SK-N-SH (cell line): ENCODE measurements around the gene CR1L. TPM values are rescaled to one million over a fixed set of nuclear protein-coding genes. Genes with fewer than 3 reads are reported as not detected.
A peak's percentile ranks its signal among the peaks of the same experiment; 100 is the strongest.
"Not testable (repeated sequence)": the region's sequence is repeated elsewhere in the genome, so short reads cannot be mapped to it uniquely, and the experiment has no call there.

Source experiments
- CTCF ChIA-PET: fragments of 300-600, 350-600 bp; formaldehyde crosslinking; extraction: SDS; loops from one replicate; lab custom pipeline; 2021; lab: Yijun Ruan, JAX
- POLR2A ChIA-PET: fragments of 350-600 bp; sonication (Branson Sonifier 250); formaldehyde crosslinking; extraction: SDS; loops from one replicate; lab custom pipeline; 2020; ENCODE audit warnings: antibody characterized with exemption, inconsistent platforms; lab: Yijun Ruan, JAX
- DNase-seq: peaks from one replicate; pipeline ENCODE4 v3.0.0; 2012
- H2AFZ ChIP-seq: fragments of 200-600 bp; sonication (generic); 2 replicates; pipeline ENCODE4 v1.8.1; 2016; ENCODE audit warnings: antibody characterized with exemption, mild to moderate bottlenecking, low read depth
- H3F3A ChIP-seq: fragments of 200-600 bp; sonication (generic); replicated peaks from 2 replicates; pipeline ENCODE3; 2016; ENCODE audit warnings: antibody characterized with exemption, mild to moderate bottlenecking; ENCODE audit not compliant: insufficient read depth
- H3K27ac ChIP-seq, 2 experiments: fragments of 200-500 bp in 1 of 2; fragments of 200-600 bp in 1 of 2; sonication (Bioruptor generic) in 1 of 2; sonication (generic), shearing (Covaris generic) in 1 of 2; 2 replicates each; pipeline versions ENCODE4 v1.5.1 to v1.6.1; 2014 to 2016; ENCODE audit warnings: low read depth in 2 of 2, inconsistent platforms in 1 of 2, low read length in 1 of 2, mild to moderate bottlenecking in 1 of 2, mixed read lengths in 1 of 2
- H3K27me3 ChIP-seq: fragments of 200-600 bp; sonication (generic), shearing (Covaris generic); 2 replicates; pipeline ENCODE4 v1.6.1; 2016; ENCODE audit warnings: mixed run types; ENCODE audit not compliant: insufficient read depth
- H3K36me3 ChIP-seq, 2 experiments: fragments of 200-500 bp in 1 of 2; fragments of 200-600 bp in 1 of 2; sonication (Bioruptor generic) in 1 of 2; sonication (generic) in 1 of 2; replicated peaks in 1 of 2; 2 replicates each; pipeline versions ENCODE3 to v1.5.1; 2014 to 2016; ENCODE audit warnings: low read length in 1 of 2, mild to moderate bottlenecking in 1 of 2; ENCODE audit not compliant: insufficient read depth in 2 of 2, control insufficient read depth in 1 of 2
- H3K4me1 ChIP-seq, 2 experiments: fragments of 200-500 bp in 1 of 2; fragments of 200-600 bp in 1 of 2; sonication (Bioruptor generic) in 1 of 2; sonication (generic), shearing (Covaris generic) in 1 of 2; 2 replicates each; pipeline versions ENCODE4 v1.5.1 to v1.6.1; 2014 to 2016; ENCODE audit warnings: low read depth in 1 of 2, low read length in 1 of 2, mixed run types in 1 of 2; ENCODE audit not compliant: insufficient read depth in 2 of 2, control insufficient read depth in 1 of 2
- H3K4me2 ChIP-seq: fragments of 200-600 bp; sonication (generic), shearing (Covaris generic); 2 replicates; pipeline ENCODE4 v1.6.1; 2017; ENCODE audit warnings: mixed run types
- H3K4me3 ChIP-seq, 2 experiments: fragments of 200-500 bp in 1 of 2; fragments of 200-600 bp in 1 of 2; sonication (Bioruptor generic) in 1 of 2; sonication (generic), shearing (Covaris generic) in 1 of 2; 2 replicates each; pipeline versions ENCODE4 v1.5.1 to v1.8.1; 2014 to 2016; ENCODE audit warnings: low read depth in 2 of 2, inconsistent platforms in 1 of 2, low read length in 1 of 2, mild to moderate bottlenecking in 1 of 2, mixed read lengths in 1 of 2, moderate library complexity in 1 of 2
- H3K79me2 ChIP-seq: fragments of 200-600 bp; sonication (generic); 2 replicates; pipeline ENCODE4 v1.8.1; 2017; ENCODE audit warnings: mild to moderate bottlenecking; ENCODE audit not compliant: insufficient read depth
- H3K9ac ChIP-seq: fragments of 200-600 bp; sonication (generic); 2 replicates; pipeline ENCODE4 v1.6.1; 2017; ENCODE audit warnings: mixed run types
- H3K9me2 ChIP-seq: fragments of 200-600 bp; sonication (generic); 2 replicates; pipeline ENCODE4 v1.6.1; 2017; ENCODE audit warnings: mixed run types
- H3K9me3 ChIP-seq: fragments of 200-600 bp; sonication (generic); 2 replicates; pipeline ENCODE4 v1.6.1; 2017; ENCODE audit warnings: mixed run types, mild to moderate bottlenecking, moderate library complexity
- H4K20me1 ChIP-seq: fragments of 200-600 bp; sonication (generic); 2 replicates; pipeline ENCODE4 v1.6.1; 2017; ENCODE audit warnings: mild to moderate bottlenecking, mixed run types; ENCODE audit not compliant: insufficient read depth
- EP300 ChIP-seq, 2 experiments: IDR thresholded peaks; 2 replicates each; pipeline versions ENCODE4 v1.4.0 to v1.6.1; 2012; ENCODE audit warnings: borderline replicate concordance in 1 of 2, low read depth in 1 of 2, low read length in 1 of 2
- FOSL2 ChIP-seq: IDR thresholded peaks from 2 replicates; pipeline ENCODE4 v1.4.0; 2012; ENCODE audit warnings: low read depth, mild to moderate bottlenecking, moderate library complexity, borderline replicate concordance
- FOXJ3 ChIP-seq: sonication (generic); formaldehyde crosslinking; IDR thresholded peaks from 2 replicates; pipeline ENCODE4 v1.5.1; 2020; ENCODE audit warnings: mild to moderate bottlenecking, missing genetic modification reagents
- MEF2A ChIP-seq: IDR thresholded peaks from 2 replicates; pipeline ENCODE4 v1.4.0; 2012; ENCODE audit warnings: low read depth, borderline replicate concordance
- MXI1 ChIP-seq: IDR thresholded peaks from 2 replicates; pipeline ENCODE4 v1.6.1; 2012; ENCODE audit warnings: mild to moderate bottlenecking, low read depth, low read length, improper control_type of control experiment
- RAD21 ChIP-seq: IDR thresholded peaks from 2 replicates; pipeline ENCODE4 v1.6.1; 2012; ENCODE audit warnings: mild to moderate bottlenecking, low read length
- RCOR1 ChIP-seq: fragments of 150-350 bp; IDR thresholded peaks from 2 replicates; pipeline ENCODE4 v1.6.1; 2017; ENCODE audit warnings: antibody characterized with exemption, low read length
- RFX5 ChIP-seq: IDR thresholded peaks from 2 replicates; pipeline ENCODE4 v1.6.1; 2012; ENCODE audit warnings: mild to moderate bottlenecking, improper control_type of control experiment, low read length
- RXRA ChIP-seq: IDR thresholded peaks from 2 replicates; pipeline ENCODE4 v1.4.0; 2012; ENCODE audit warnings: low read depth, mild to moderate bottlenecking, borderline replicate concordance
- SIN3A ChIP-seq: IDR thresholded peaks from 2 replicates; pipeline ENCODE4 v1.6.1; 2012; ENCODE audit warnings: low read depth, mild to moderate bottlenecking, low read length, moderate library complexity, borderline replicate concordance
- TAF1 ChIP-seq: IDR thresholded peaks from 2 replicates; pipeline ENCODE4 v1.6.1; 2012; ENCODE audit warnings: low read depth, mild to moderate bottlenecking, low read length, moderate library complexity, borderline replicate concordance
- TCF12 ChIP-seq: IDR thresholded peaks from 2 replicates; pipeline ENCODE4 v1.4.0; 2012
- YY1 ChIP-seq: IDR thresholded peaks from 2 replicates; pipeline ENCODE4 v1.4.0; 2012; ENCODE audit warnings: low read depth, mild to moderate bottlenecking
- WGBS: methylation state at CpG from one replicate; pipeline ENCODE4 v1.1.6; 2017; ENCODE audit warnings: low lambda C conversion rate; 5-methylcytosine and 5-hydroxymethylcytosine counted together
- polyA plus RNA-seq, 3 experiments: library from polyadenylated mRNA; depleted of rRNA; stranded (reverse); fragments of >200 nt; gene quantifications; 2 replicates each; pipeline ENCODE4 v1.2.3, GENCODE V29; 2012
- TF ChIP-seq, protein P1 (sequence below): fragments of 150-350 bp; IDR thresholded peaks from 2 replicates; pipeline ENCODE4 v1.6.1; 2016; ENCODE audit warnings: mild to moderate bottlenecking, low read depth, low read length
- TF ChIP-seq, protein P2 (sequence below): IDR thresholded peaks from 2 replicates; pipeline ENCODE4 v1.4.0; 2012; ENCODE audit warnings: low read depth, borderline replicate concordance
- TF ChIP-seq, protein P3 (sequence below): IDR thresholded peaks from 2 replicates; pipeline ENCODE4 v1.4.0; 2012; ENCODE audit warnings: low read depth, borderline replicate concordance
- TF ChIP-seq, protein P4 (sequence below): IDR thresholded peaks from 2 replicates; pipeline ENCODE4; 2012

The CR1L gene
- polyA plus RNA-seq, 1 of the 3 experiments (the other 2 are of a cell fraction), result not detected

DNA sequence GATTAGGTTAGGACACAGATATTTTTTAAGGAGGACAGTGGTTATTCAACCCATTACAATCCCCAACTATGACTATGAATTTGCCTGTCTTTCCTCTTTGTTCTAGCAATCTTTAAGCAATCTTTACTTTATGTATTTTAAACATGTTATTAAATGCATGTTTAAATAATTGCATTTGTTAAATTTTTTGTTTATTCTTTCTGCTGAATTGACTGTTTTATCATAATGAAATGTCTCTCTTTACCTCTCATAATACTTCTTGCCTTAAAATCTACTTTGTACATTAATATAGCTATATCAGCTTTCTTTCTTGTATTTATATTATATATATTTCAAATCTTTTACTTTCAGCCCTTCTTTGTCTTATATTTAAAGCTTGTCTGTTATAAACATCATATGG is 46.1 kb downstream of the CR1L start:
- H3K79me2 ChIP-seq, result no peaks in the 10 kb centered on the region
- H3K27me3 ChIP-seq, result 0 out of 2 replicates have a peak, but pooled peaks cover 4% of the 10 kb centered on the region
- H3K9me3 ChIP-seq, result no peaks in the 10 kb centered on the region
- no peak overlapping the region for H3K9ac ChIP-seq
- no peaks in the 10 kb centered on the region for H3K36me3 ChIP-seq
- H3K4me2 ChIP-seq, result no peak overlapping the region
- CTCF ChIA-PET, result interaction anchor here (1.2 kb wide), 1 partner anchor 19 kb away, joined by 4 read pairs; no protein-coding TSS in a partner anchor
- TF ChIP-seq RXRA (no peak), EP300 (IDR thresholded peaks at IDR 0.05; ENCODE audit: borderline replicate concordance in 1 of 2, low read depth in 1 of 2, low read length in 1 of 2) (no peak), YY1 (no peak), RCOR1 (no peak), SIN3A (no peak), RAD21 (no peak), MEF2A (no peak), TAF1 (no peak), RFX5 (no peak), TCF12 (no peak), MXI1 (no peak), FOXJ3 (CRISPR knock-in tag) (no peak)
- TF ChIP-seq, protein P1, sequence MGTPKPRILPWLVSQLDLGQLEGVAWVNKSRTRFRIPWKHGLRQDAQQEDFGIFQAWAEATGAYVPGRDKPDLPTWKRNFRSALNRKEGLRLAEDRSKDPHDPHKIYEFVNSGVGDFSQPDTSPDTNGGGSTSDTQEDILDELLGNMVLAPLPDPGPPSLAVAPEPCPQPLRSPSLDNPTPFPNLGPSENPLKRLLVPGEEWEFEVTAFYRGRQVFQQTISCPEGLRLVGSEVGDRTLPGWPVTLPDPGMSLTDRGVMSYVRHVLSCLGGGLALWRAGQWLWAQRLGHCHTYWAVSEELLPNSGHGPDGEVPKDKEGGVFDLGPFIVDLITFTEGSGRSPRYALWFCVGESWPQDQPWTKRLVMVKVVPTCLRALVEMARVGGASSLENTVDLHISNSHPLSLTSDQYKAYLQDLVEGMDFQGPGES, result no peak
- TF ChIP-seq, protein P2, sequence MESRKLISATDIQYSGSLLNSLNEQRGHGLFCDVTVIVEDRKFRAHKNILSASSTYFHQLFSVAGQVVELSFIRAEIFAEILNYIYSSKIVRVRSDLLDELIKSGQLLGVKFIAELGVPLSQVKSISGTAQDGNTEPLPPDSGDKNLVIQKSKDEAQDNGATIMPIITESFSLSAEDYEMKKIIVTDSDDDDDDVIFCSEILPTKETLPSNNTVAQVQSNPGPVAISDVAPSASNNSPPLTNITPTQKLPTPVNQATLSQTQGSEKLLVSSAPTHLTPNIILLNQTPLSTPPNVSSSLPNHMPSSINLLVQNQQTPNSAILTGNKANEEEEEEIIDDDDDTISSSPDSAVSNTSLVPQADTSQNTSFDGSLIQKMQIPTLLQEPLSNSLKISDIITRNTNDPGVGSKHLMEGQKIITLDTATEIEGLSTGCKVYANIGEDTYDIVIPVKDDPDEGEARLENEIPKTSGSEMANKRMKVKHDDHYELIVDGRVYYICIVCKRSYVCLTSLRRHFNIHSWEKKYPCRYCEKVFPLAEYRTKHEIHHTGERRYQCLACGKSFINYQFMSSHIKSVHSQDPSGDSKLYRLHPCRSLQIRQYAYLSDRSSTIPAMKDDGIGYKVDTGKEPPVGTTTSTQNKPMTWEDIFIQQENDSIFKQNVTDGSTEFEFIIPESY, result no peak
- TF ChIP-seq, protein P3, sequence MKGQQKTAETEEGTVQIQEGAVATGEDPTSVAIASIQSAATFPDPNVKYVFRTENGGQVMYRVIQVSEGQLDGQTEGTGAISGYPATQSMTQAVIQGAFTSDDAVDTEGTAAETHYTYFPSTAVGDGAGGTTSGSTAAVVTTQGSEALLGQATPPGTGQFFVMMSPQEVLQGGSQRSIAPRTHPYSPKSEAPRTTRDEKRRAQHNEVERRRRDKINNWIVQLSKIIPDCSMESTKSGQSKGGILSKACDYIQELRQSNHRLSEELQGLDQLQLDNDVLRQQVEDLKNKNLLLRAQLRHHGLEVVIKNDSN, result no peak
- no peak overlapping the region for H3K4me3 ChIP-seq
- H3F3A ChIP-seq, result no peaks in the 10 kb centered on the region
- no peaks in the 10 kb centered on the region for H4K20me1 ChIP-seq
- no peak for DNase-seq
- POLR2A ChIA-PET, result no interaction called here
- H3K9me2 ChIP-seq, result no peaks in the 10 kb centered on the region
- H3K27ac ChIP-seq, result no peak overlapping the region
- no peak overlapping the region for H2AFZ ChIP-seq
- no peaks in the 10 kb centered on the region for H3K4me1 ChIP-seq

DNA sequence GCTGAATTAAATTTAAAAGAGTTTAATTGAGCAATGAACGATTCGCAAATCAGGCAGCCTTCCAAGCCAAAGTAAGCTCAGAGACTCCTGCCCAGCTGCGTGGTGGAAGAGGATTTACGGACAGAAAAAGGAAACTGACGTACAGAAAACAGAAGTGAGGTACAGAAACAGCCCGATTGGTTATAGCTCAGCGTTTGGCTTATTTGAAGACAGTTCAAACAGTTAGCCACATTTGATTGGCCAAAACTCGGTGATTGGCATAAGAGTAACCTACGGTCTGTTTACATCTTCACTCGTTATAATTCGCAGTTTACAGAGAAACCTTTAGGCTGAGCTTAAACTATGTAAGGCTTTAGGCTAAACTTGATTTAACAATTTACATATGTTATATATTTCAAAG is 46.9 kb downstream of the CR1L start:
- Histone ChIP-seq H3F3A (no peaks in the 10 kb centered on the region), H3K27me3 (0 out of 2 replicates have a peak, but pooled peaks cover 1% of the 10 kb centered on the region), H3K9ac (no peak overlapping the region), H3K4me3 (peak overlapping the region; percentile 19 to 32; a peak in 2 of 4 replicates), H3K79me2 (no peaks in the 10 kb centered on the region), H3K4me2 (peak overlapping the region; percentile 44; the same call in 1 of the 2 replicates), H3K9me3 (no peaks in the 10 kb centered on the region), H3K9me2 (no peaks in the 10 kb centered on the region), H3K27ac (no peak overlapping the region), H4K20me1 (no peaks in the 10 kb centered on the region), H3K36me3 (no peaks in the 10 kb centered on the region), H2AFZ (0 out of 2 replicates have a peak overlapping the region, but pooled peaks have one; percentile 68), H3K4me1 (no peaks in the 10 kb centered on the region)
- TF ChIP-seq, protein P4, sequence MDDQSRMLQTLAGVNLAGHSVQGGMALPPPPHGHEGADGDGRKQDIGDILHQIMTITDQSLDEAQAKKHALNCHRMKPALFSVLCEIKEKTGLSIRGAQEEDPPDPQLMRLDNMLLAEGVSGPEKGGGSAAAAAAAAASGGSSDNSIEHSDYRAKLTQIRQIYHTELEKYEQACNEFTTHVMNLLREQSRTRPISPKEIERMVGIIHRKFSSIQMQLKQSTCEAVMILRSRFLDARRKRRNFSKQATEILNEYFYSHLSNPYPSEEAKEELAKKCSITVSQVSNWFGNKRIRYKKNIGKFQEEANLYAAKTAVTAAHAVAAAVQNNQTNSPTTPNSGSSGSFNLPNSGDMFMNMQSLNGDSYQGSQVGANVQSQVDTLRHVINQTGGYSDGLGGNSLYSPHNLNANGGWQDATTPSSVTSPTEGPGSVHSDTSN, result peak; percentile 43
- TF ChIP-seq FOSL2, result no peak
- ChIA-PET POLR2A (no interaction called here), CTCF (interaction anchor here (0.8 to 1.2 kb wide), 2 partner anchors 20 to 113 kb away, joined by 3 to 4 read pairs; no protein-coding TSS in a partner anchor)
- no peak for DNase-seq
- 29% methylated on average over 11 of the region's 11 CpGs for WGBS

DNA sequence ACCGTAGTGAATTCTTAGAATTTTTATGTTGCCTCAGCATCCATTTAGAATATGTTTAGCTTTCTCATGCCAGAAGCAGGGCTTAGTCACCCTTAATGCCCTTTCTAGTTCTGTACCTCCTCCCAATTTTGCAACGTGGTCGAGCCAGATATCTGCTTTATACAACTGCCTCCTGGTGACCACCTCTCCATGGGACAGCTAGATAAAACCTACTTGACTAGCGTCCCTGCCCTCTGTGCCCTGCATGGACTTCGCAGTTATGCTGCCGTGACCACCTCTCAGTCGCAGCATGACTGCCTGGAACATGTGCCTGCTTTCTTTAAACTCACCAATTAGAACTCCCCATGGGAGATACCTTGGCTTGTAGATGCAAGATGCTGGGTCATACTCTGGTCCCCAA is 47.4 kb downstream of the CR1L start:
- H3K4me1 ChIP-seq, H3K4me2 ChIP-seq, H3K79me2 ChIP-seq, DNase-seq, H3K27ac ChIP-seq, H3F3A ChIP-seq, H3K27me3 ChIP-seq, H3K9me3 ChIP-seq, H3K36me3 ChIP-seq, H4K20me1 ChIP-seq, H2AFZ ChIP-seq, POLR2A ChIA-PET, H3K9ac ChIP-seq, H3K4me3 ChIP-seq, H3K9me2 ChIP-seq: not testable (repeated sequence)
- WGBS, result 22% methylated on average over 7 of the region's 7 CpGs
- CTCF ChIA-PET, result interaction anchor here (0.8 to 1.2 kb wide), 2 partner anchors 20 to 113 kb away, joined by 3 to 4 read pairs; no protein-coding TSS in a partner anchor
